ENCODE data around the gene UBE4B.
"Not testable (repeated sequence)": the region's sequence is repeated elsewhere in the genome, so short reads cannot be mapped to it uniquely, and the experiment has no call there.

The UBE4B gene

GRCh38 chr1:10042746-10043145 is 10.0 kb downstream of the UBE4B start:
- DNase-seq, result no peak

GRCh38 chr1:10045480-10046355 is 13.0 kb downstream of the UBE4B start:
- no peak for DNase-seq

GRCh38 chr1:10046356-10047085 is 13.8 kb downstream of the UBE4B start:
- no peak for DNase-seq

GRCh38 chr1:10048601-10049000 is 15.8 kb downstream of the UBE4B start:
- DNase-seq, result no peak

- DNase-seq, result no peak
Measured at GRCh38 chr1:10050611-10051010, 17.9 kb downstream of the UBE4B start.

- DNase-seq, result no peak
Measured at GRCh38 chr1:10051656-10052055, 18.9 kb downstream of the UBE4B start.

- no peak for DNase-seq
Measured at GRCh38 chr1:10052347-10052746, 19.6 kb downstream of the UBE4B start.

GRCh38 chr1:10054465-10054864 is 21.7 kb downstream of the UBE4B start:
- no peak for DNase-seq

GRCh38 chr1:10056599-10056987 is 23.8 kb downstream of the UBE4B start:
- DNase-seq, result no peak

GRCh38 chr1:10057343-10057742 is 24.6 kb downstream of the UBE4B start:
- no peak for DNase-seq

GRCh38 chr1:10057796-10058195 is 25.0 kb downstream of the UBE4B start:
- no peak for DNase-seq

GRCh38 chr1:10059342-10059718 is 26.6 kb downstream of the UBE4B start:
- DNase-seq, result no peak

GRCh38 chr1:10060311-10061100 is 27.7 kb downstream of the UBE4B start:
- no peak for DNase-seq

- DNase-seq, result no peak
Measured at GRCh38 chr1:10061276-10061675, 28.5 kb downstream of the UBE4B start.

- DNase-seq, result no peak
Measured at GRCh38 chr1:10063878-10064277, 31.1 kb downstream of the UBE4B start.

- no peak for DNase-seq
Measured at GRCh38 chr1:10064416-10065343, 31.9 kb downstream of the UBE4B start.

- DNase-seq, result no peak
Measured at GRCh38 chr1:10065344-10065685, 32.6 kb downstream of the UBE4B start.

GRCh38 chr1:10065760-10066159 is 33.0 kb downstream of the UBE4B start:
- DNase-seq, result no peak

GRCh38 chr1:10068605-10069294 is 36.0 kb downstream of the UBE4B start:
- DNase-seq, result no peak

GRCh38 chr1:10070206-10070605 is 37.4 kb downstream of the UBE4B start:
- DNase-seq, result no peak

GRCh38 chr1:10071640-10072039 is 38.9 kb downstream of the UBE4B start:
- DNase-seq, result no peak

GRCh38 chr1:10073371-10073770 is 40.6 kb downstream of the UBE4B start:
- not testable (repeated sequence) for DNase-seq
